ENCODE results near the gene CD96.

Gene CD96

DNA sequence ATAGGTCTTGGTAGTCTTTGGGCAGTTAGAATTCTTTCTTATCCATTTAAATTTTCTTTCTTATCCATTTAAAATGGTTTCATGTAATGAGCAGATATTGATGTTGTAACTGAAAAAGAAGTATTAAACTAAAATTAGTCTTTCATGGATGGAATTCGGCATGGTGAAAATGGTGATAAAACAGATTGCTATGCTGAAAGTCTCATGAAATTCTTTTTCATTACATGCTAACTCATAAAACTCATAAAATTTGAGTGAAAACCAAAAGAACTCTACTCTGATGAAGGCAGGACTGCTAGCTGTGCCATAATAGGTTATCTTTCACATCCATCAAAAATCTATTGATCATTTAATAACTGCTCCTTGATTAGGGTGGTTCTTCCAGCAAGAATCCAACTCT, 3.9 kb upstream of the CD96 start:
- H3K36me3 ChIP-seq (replicated peaks), result no peaks in the 10 kb centered on the region
- no peak for DNase-seq
- H3K27me3 ChIP-seq (replicated peaks), result no peaks in the 10 kb centered on the region
- H3K4me3 ChIP-seq (ENCODE audit: low read depth, low read length), result no peak overlapping the region
- in situ Hi-C loops (cut with HindIII; ENCODE audit: low pct_ligation_motif_present, low sequenced_read_pairs), result no loop called here
- TF ChIP-seq, protein P1, sequence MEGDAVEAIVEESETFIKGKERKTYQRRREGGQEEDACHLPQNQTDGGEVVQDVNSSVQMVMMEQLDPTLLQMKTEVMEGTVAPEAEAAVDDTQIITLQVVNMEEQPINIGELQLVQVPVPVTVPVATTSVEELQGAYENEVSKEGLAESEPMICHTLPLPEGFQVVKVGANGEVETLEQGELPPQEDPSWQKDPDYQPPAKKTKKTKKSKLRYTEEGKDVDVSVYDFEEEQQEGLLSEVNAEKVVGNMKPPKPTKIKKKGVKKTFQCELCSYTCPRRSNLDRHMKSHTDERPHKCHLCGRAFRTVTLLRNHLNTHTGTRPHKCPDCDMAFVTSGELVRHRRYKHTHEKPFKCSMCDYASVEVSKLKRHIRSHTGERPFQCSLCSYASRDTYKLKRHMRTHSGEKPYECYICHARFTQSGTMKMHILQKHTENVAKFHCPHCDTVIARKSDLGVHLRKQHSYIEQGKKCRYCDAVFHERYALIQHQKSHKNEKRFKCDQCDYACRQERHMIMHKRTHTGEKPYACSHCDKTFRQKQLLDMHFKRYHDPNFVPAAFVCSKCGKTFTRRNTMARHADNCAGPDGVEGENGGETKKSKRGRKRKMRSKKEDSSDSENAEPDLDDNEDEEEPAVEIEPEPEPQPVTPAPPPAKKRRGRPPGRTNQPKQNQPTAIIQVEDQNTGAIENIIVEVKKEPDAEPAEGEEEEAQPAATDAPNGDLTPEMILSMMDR (IDR thresholded peaks at IDR 0.05; ENCODE audit: low read depth, low read length, missing control alignments), result no peak
- H3K27ac ChIP-seq, result no peak overlapping the region

DNA sequence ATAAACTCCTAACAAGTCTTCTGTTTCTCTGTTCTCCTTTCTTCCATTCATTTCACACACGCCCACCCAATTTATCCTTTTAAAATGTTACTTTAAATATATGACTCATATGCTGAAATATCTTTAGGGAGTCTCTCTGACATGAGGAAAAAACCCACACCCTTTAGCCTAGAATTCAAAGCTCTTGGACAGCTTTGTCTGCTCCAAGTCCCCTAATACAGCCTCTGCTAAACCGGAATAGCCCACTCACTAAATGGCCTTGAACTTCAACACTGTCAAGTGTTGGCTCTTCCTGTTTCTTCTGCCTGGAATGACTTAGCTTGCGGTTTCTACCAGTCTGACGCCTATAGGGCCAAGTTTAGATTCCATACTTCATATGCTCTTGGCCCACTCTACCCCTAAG, 3.3 kb upstream of the CD96 start:
- H3K27ac ChIP-seq, result no peak overlapping the region
- peak; percentile 3 for DNase-seq
- no peaks in the 10 kb centered on the region for H3K36me3 ChIP-seq (replicated peaks)
- TF ChIP-seq, protein P1 (IDR thresholded peaks at IDR 0.05; ENCODE audit: low read depth, low read length, missing control alignments), result no peak
- no peak overlapping the region for H3K4me3 ChIP-seq (ENCODE audit: low read depth, low read length)
- no peaks in the 10 kb centered on the region for H3K27me3 ChIP-seq (replicated peaks)
- in situ Hi-C loops (cut with HindIII; ENCODE audit: low pct_ligation_motif_present, low sequenced_read_pairs), result no loop called here

DNA sequence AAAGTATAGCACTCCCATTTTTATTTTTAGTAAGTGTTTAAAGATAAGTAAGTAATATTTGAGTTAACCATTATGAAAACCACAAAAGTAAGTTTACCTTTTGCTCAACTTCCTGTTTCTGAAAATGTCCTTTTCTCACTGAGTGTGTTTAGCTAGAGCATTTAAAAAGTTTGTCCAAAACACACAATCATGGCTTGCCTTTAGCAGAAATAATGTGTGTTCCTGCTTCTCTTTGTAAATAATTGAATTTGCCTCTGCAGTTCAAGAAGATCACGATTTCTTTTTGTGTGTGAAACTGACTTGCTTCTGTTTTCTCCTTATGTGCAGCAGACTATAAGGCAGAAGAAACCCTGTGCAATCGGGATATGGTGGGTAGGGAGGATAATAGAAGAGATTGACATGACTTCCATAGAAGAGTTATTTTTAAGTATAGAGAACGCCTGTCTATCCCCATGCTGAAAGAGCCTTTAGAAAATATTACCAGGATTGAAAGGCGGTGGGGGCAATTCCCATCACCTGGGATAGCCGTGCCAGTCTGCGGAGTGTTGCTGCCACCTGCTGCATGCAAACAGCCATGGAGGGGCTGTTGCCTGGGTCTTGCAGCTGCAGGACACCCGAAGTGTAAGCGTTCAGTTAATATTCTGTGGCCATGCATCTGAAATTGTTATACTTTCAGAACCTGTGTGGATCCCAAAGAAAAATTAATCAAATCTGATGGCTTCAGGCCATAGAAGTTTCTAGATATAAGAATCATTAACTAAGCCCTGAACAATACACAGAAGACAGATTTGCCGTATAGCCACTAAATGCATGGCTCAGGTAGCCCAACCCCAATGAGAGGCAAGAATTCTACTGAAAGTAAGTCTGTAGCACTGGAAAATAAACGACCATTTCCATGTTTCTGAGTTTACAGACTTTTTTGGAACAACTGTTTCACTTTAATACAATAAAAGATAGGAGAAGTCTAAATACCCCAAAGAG, 2.4 kb upstream of the CD96 start:
- DNase-seq, result peak; percentile 49
- in situ Hi-C loops (cut with HindIII; ENCODE audit: low pct_ligation_motif_present, low sequenced_read_pairs), result no loop called here

DNA sequence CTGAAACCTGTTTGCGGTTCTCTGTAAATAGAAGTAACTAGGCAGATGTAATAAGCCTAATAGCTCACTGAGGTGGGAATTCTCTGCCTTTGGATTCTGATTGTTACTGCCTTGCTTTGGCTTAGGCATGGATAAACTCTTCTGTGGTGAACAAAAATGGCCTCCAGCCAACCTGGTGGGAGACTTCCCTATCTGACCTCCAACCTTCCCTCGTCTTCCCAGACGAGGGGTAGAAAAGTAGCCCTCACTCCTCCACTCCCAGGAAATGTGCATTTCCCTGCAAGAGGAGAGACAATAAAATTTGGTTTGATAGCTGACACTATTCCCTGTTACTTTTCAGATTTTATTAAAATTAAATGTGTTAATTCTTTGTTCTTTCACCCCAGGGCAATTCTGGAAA, 606 bp upstream of the CD96 start:
- Histone ChIP-seq H3K27me3 (replicated peaks) (no peaks in the 10 kb centered on the region), H3K27ac (no peak overlapping the region), H3K36me3 (replicated peaks) (no peaks in the 10 kb centered on the region), H3K4me3 (ENCODE audit: low read depth, low read length) (no peak overlapping the region)
- TF ChIP-seq, protein P1 (IDR thresholded peaks at IDR 0.05; ENCODE audit: low read depth, low read length, missing control alignments), result no peak
- no peak for DNase-seq
- in situ Hi-C loops (cut with HindIII; ENCODE audit: low pct_ligation_motif_present, low sequenced_read_pairs), result no loop called here

More for the DNA sequence above, 2.4 kb upstream of the CD96 start:
- Histone ChIP-seq H3K27ac (no peak overlapping the region), H3K36me3 (replicated peaks) (no peaks in the 10 kb centered on the region), H3K4me3 (ENCODE audit: low read depth, low read length) (no peak overlapping the region), H3K27me3 (replicated peaks) (no peaks in the 10 kb centered on the region)
- TF ChIP-seq, protein P1 (IDR thresholded peaks at IDR 0.05; ENCODE audit: low read depth, low read length, missing control alignments), result peak; percentile 92

DNA sequence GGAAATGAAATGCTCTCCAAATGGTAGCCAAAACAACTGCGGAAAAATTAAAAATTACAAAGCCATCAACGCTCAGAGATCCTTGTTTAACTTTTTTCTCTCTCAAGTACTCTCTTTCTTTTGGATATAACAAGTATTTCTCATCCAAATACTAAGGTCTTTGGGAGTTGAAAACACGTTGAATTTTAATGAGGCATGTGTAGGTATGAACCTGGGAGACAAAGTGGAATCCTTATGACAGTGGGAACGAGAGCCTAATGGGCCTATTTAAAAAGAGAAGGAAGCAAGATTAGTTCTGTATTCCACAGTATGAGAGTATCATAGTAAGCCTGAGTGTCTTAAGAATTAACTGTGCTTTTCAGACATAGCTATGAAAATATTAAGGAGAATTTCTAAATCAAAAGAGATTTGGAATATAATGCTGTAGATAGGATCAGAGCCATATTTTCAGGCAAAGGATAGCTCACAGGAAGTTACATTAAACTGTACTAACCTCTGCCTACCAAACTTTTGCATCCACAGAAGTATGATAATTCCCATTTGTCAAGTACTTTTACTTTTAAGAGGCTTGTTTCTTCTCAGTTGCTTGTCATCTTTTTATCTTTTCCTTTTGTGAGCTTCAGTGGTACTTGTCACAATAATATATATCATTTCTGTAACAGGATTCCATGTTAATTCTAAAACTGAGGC, 759 bp downstream of the CD96 start:
- Histone ChIP-seq H3K27me3 (replicated peaks) (no peaks in the 10 kb centered on the region), H3K4me3 (ENCODE audit: low read depth, low read length) (no peak overlapping the region), H3K27ac (no peak overlapping the region), H3K36me3 (replicated peaks) (no peaks in the 10 kb centered on the region)
- in situ Hi-C loops (cut with HindIII; ENCODE audit: low pct_ligation_motif_present, low sequenced_read_pairs), result no loop called here
- TF ChIP-seq, protein P1 (IDR thresholded peaks at IDR 0.05; ENCODE audit: low read depth, low read length, missing control alignments), result no peak
- DNase-seq, result no peak
